Transverse colon (tissue), 4 donors: ENCODE data around the gene TXNRD1. TPM values are rescaled to one million over a fixed set of nuclear protein-coding genes. Genes with fewer than 3 reads are reported as not detected.

ENCODE experiments used
- DNase-seq: peaks from one replicate; pipeline ENCODE4 v3.0.0-alpha.2; 2019
- H3K27ac ChIP-seq, 4 donors: fragments of 200-600 bp; sonication (generic); 2 replicates each; pipeline ENCODE4 v1.5.1; 2016 to 2018; ENCODE audit warnings: inconsistent platforms in 4 of 4
- H3K27me3 ChIP-seq: fragments of 200-600 bp; sonication (generic); 2 replicates; pipeline ENCODE4 v1.5.1; 2017; ENCODE audit warnings: inconsistent platforms
- H3K36me3 ChIP-seq, 4 donors: fragments of 200-600 bp; sonication (generic); 2 replicates each; pipeline ENCODE4 v1.5.1; 2017 to 2019; ENCODE audit warnings: inconsistent platforms in 4 of 4
- H3K4me1 ChIP-seq, 4 donors: fragments of 200-600 bp; sonication (generic); 2 replicates each; pipeline ENCODE4 v1.5.1; 2017 to 2020; ENCODE audit warnings: inconsistent platforms in 4 of 4
- H3K4me3 ChIP-seq, 4 donors: fragments of 200-600 bp; sonication (generic); 1 replicate in 1 of 4; 2 replicates in 3 of 4; pipeline versions ENCODE4 v1.5.1 to v1.6.1; 2017 to 2019; ENCODE audit warnings: inconsistent platforms in 4 of 4
- H3K9me3 ChIP-seq, 2 donors: fragments of 200-600 bp; sonication (generic); 2 replicates each; pipeline ENCODE4 v1.5.1; 2017 to 2019; ENCODE audit warnings: inconsistent platforms in 2 of 2
- CTCF ChIP-seq, 5 experiments: fragments of 200-600 bp in 3 of 5; fragments of 450-650 bp in 2 of 5; sonication (generic) in 3 of 5; IDR thresholded peaks; 1 replicate in 2 of 5; 2 replicates in 3 of 5; pipeline ENCODE4 v1.5.1; 2016 to 2017; ENCODE audit warnings: antibody characterized with exemption in 5 of 5, inconsistent platforms in 3 of 5, mild to moderate bottlenecking in 2 of 5, moderate library complexity in 1 of 5
- EP300 ChIP-seq: sonication (generic); formaldehyde crosslinking; IDR thresholded peaks from one replicate; pipeline ENCODE4 v1.6.1; 2017; ENCODE audit warnings: antibody characterized with exemption, low read depth
- POLR2A ChIP-seq: fragments of 450-650 bp; IDR thresholded peaks from one replicate; pipeline ENCODE4 v1.6.1; 2016; ENCODE audit warnings: antibody characterized with exemption, mild to moderate bottlenecking, moderate library complexity
- POLR2AphosphoS5 ChIP-seq, 3 donors: sonication (generic); formaldehyde crosslinking; IDR thresholded peaks; one replicate each; pipeline ENCODE4 v1.6.1; 2016; ENCODE audit warnings: antibody characterized with exemption in 3 of 3
- WGBS, 2 donors: methylation state at CpG; one replicate each; pipeline ENCODE4 v1.1.5; 2018; ENCODE audit warnings: low coverage in 1 of 2; 5-methylcytosine and 5-hydroxymethylcytosine counted together
- in situ Hi-C, 4 donors: fragments of 200-750 bp; cut with MboI; loops; one replicate each; pipeline versions ENCODE4 v1.15.0 to v1.15.1; 2017; ENCODE audit warnings: low sequenced_read_pairs in 3 of 4, low pct_ligation_motif_present in 1 of 4, low pct_unique_long_range_greater_than_20kb in 1 of 4
- intact Hi-C: fragments of 100-400 bp; cut with DNase I; formaldehyde crosslinking; loops from one replicate; pipeline ENCODE4 v1.15.1; 2023; ENCODE audit warnings: low total_unique reads
- total RNA-seq, 4 donors: library from RNA; depleted of rRNA; stranded (reverse); fragments of >200 nt; gene quantifications; one replicate each; pipeline ENCODE4 v1.1.0, GENCODE V29; 2016

The TXNRD1 gene
- total RNA-seq, 4 donors from 2014 or later: 72.9 to 127 (median 122) TPM

- Histone ChIP-seq H3K27me3 (no peaks in the 10 kb centered on the region), H3K4me3 (no peak overlapping the region), H3K4me1 (no peaks in the 10 kb centered on the region), H3K9me3 (no peaks in the 10 kb centered on the region), H3K36me3 (peaks cover 0 to 37% (median 16%) of the 10 kb centered on the region in 4 donors), H3K27ac (no peak overlapping the region)
- intact Hi-C loops: no loop called here
- no peak for DNase-seq
- TF ChIP-seq POLR2AphosphoS5 (IDR thresholded peaks at IDR 0.05) (no peak), CTCF (IDR thresholded peaks at IDR 0.05) (no peak), EP300 (no peak), POLR2A (no peak)
- WGBS, 2 donors: 98 to 100% methylated on average over 1 to 2 of the region's 2 CpGs
- in situ Hi-C loops: no loop called here
Measured at GRCh38 chr12:104348994-104349494, 133.5 kb downstream of the TXNRD1 start.

- in situ Hi-C loops: loop anchor here in 2 of 4 donors (10.0 to 25.0 kb wide), 2 partner anchors 146 to 712 kb away; no protein-coding TSS in a partner anchor
Measured at GRCh38 chr12:104350211-104351056, 134.9 kb downstream of the TXNRD1 start.

GRCh38 chr12:104351057-104351983 is 135.7 kb downstream of the TXNRD1 start:
- Histone ChIP-seq H3K4me3 (no peak overlapping the region), H3K27me3 (no peaks in the 10 kb centered on the region), H3K36me3 (peaks cover 0 to 33% (median 14%) of the 10 kb centered on the region in 4 donors), H3K4me1 (no peaks in the 10 kb centered on the region), H3K27ac (no peak overlapping the region), H3K9me3 (no peaks in the 10 kb centered on the region)
- WGBS, 2 donors: 98 to 100% methylated on average over 3 to 4 of the region's 4 CpGs
- no peak for TF ChIP-seq POLR2AphosphoS5 (IDR thresholded peaks at IDR 0.05)
- no peak for TF ChIP-seq EP300
- TF ChIP-seq POLR2A: no peak
- TF ChIP-seq CTCF (IDR thresholded peaks at IDR 0.05): no peak
- intact Hi-C loops (no loop called here), in situ Hi-C loops (loop anchor here in 2 of 4 donors (10.0 to 25.0 kb wide), 2 partner anchors 147 to 711 kb away; no protein-coding TSS in a partner anchor)
- no peak for DNase-seq

More at GRCh38 chr12:104350211-104351056, 134.9 kb downstream of the TXNRD1 start:
- no peaks in the 10 kb centered on the region for H3K27me3 ChIP-seq
- no peak overlapping the region for H3K4me3 ChIP-seq
- no peaks in the 10 kb centered on the region for H3K4me1 ChIP-seq
- no peak for DNase-seq
- H3K36me3 ChIP-seq: peaks cover 0 to 37% (median 15%) of the 10 kb centered on the region in 4 donors
- TF ChIP-seq POLR2AphosphoS5 (IDR thresholded peaks at IDR 0.05) (no peak), EP300 (no peak), POLR2A (no peak), CTCF (IDR thresholded peaks at IDR 0.05) (no peak)
- H3K9me3 ChIP-seq: no peaks in the 10 kb centered on the region
- intact Hi-C loops: no loop called here
- 87 to 88% methylated on average over 8 of the region's 8 CpGs for WGBS, 2 donors
- no peak overlapping the region for H3K27ac ChIP-seq
